DOHH2 (cell line): ENCODE data around the gene CDIPT.

Experiments
- H3F3A ChIP-seq: fragments of 200-600 bp; sonication (generic), shearing (Covaris generic); 2 replicates; pipeline ENCODE4 v1.6.0; 2016; ENCODE audit warnings: antibody characterized with exemption, mild to moderate bottlenecking; ENCODE audit not compliant: control insufficient read depth, insufficient read depth
- H3K27ac ChIP-seq: fragments of 200-600 bp; sonication (generic); 2 replicates; pipeline ENCODE4 v1.5.1; 2014; ENCODE audit warnings: low read depth, mild to moderate bottlenecking, low read length, moderate library complexity
- H3K27me3 ChIP-seq: fragments of 200-600 bp; sonication (generic); 2 replicates; pipeline ENCODE4 v1.6.1; 2014; ENCODE audit warnings: mild to moderate bottlenecking, low read length, mixed read lengths; ENCODE audit not compliant: control insufficient read depth
- H3K36me3 ChIP-seq: fragments of 200-600 bp; sonication (generic); 2 replicates; pipeline ENCODE4 v1.6.1; 2014; ENCODE audit warnings: mild to moderate bottlenecking, low read length, moderate library complexity, mixed read lengths; ENCODE audit not compliant: control insufficient read depth
- H3K4me1 ChIP-seq: fragments of 200-600 bp; sonication (generic); 2 replicates; pipeline ENCODE4 v1.6.1; 2014; ENCODE audit warnings: mild to moderate bottlenecking, low read length, mixed read lengths; ENCODE audit not compliant: control insufficient read depth
- H3K4me2 ChIP-seq: fragments of 200-600 bp; sonication (generic); 2 replicates; pipeline ENCODE4 v1.6.0; 2014; ENCODE audit warnings: mild to moderate bottlenecking, low read length, moderate library complexity
- H3K4me3 ChIP-seq: fragments of 200-600 bp; sonication (generic); 2 replicates; pipeline ENCODE4 v1.5.1; 2014; ENCODE audit warnings: mild to moderate bottlenecking, low read length, mixed read lengths
- H3K79me2 ChIP-seq: fragments of 200-600 bp; sonication (generic); 2 replicates; pipeline ENCODE4 v1.6.1; 2014; ENCODE audit warnings: mild to moderate bottlenecking, low read length, mixed read lengths; ENCODE audit not compliant: control insufficient read depth
- H3K9me2 ChIP-seq: fragments of 200-600 bp; sonication (generic); replicated peaks from 2 replicates; pipeline ENCODE4 v1.6.1; 2014; ENCODE audit warnings: mild to moderate bottlenecking, low read length, mixed read lengths; ENCODE audit not compliant: control insufficient read depth
- H3K9me3 ChIP-seq: fragments of 200-600 bp; sonication (generic); 2 replicates; pipeline ENCODE4 v1.6.1; 2014; ENCODE audit warnings: antibody characterized with exemption, low read length, mixed read lengths; ENCODE audit not compliant: control insufficient read depth, insufficient read depth
- H4K20me1 ChIP-seq: fragments of 200-600 bp; sonication (generic); 2 replicates; pipeline ENCODE4 v1.6.0; 2014; ENCODE audit warnings: low read depth, mild to moderate bottlenecking, antibody characterized with exemption, low read length, moderate library complexity; ENCODE audit not compliant: control insufficient read depth, insufficient read depth
- EZH2phosphoT487 ChIP-seq: fragments of 200-600 bp; sonication (generic); IDR thresholded peaks from 2 replicates; pipeline ENCODE4 v1.6.1; 2017; ENCODE audit warnings: borderline replicate concordance, mild to moderate bottlenecking, antibody characterized with exemption, low read length, moderate library complexity, mixed read lengths
- TF ChIP-seq, protein P1 (sequence below): fragments of 200-600 bp; sonication (generic); IDR thresholded peaks from one replicate; pipeline ENCODE4 v1.5.1; 2014; ENCODE audit warnings: antibody characterized with exemption, mild to moderate bottlenecking, low read depth, low read length; ENCODE audit not compliant: poor library complexity, severe bottlenecking

CDIPT gene

DNA sequence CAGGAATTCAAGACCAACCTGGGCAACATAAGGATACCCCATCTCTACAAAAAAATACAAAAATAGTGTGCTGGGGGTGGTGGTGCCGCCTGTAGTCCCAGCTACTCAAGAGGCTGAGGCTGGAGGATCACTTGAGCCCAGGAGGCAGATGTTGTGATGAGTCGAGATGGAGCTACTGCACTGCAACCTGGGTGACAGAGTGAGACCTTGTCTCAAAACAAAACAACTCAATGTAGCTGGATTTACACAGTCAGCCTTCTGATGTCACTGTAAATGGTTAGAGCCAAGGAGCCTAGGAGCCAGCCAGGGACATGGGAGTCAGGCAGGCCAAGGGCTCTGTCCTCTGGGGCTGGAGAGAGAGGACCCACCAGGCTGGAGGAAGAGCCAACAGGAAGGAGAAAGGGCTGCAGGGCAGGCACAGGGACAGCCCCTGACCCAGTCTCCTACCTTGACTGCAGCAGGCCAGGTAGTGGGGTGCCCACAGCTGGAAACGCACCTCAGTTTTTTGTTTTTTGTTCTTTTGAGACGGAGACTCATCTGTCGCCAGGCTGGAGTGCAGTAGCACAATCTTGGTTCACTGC is 8.4 kb downstream of the CDIPT start:
- no peaks in the 10 kb centered on the region for H3K9me3 ChIP-seq
- H4K20me1 ChIP-seq, result no peaks in the 10 kb centered on the region
- H3K27ac ChIP-seq, result no peak overlapping the region
- H3K9me2 ChIP-seq, result no peaks in the 10 kb centered on the region
- H3K27me3 ChIP-seq, result no peaks in the 10 kb centered on the region
- no peaks in the 10 kb centered on the region for H3K79me2 ChIP-seq
- no peaks in the 10 kb centered on the region for H3F3A ChIP-seq
- no peak overlapping the region for H3K4me2 ChIP-seq
- TF ChIP-seq EZH2phosphoT487, result no peak
- TF ChIP-seq, protein P1, sequence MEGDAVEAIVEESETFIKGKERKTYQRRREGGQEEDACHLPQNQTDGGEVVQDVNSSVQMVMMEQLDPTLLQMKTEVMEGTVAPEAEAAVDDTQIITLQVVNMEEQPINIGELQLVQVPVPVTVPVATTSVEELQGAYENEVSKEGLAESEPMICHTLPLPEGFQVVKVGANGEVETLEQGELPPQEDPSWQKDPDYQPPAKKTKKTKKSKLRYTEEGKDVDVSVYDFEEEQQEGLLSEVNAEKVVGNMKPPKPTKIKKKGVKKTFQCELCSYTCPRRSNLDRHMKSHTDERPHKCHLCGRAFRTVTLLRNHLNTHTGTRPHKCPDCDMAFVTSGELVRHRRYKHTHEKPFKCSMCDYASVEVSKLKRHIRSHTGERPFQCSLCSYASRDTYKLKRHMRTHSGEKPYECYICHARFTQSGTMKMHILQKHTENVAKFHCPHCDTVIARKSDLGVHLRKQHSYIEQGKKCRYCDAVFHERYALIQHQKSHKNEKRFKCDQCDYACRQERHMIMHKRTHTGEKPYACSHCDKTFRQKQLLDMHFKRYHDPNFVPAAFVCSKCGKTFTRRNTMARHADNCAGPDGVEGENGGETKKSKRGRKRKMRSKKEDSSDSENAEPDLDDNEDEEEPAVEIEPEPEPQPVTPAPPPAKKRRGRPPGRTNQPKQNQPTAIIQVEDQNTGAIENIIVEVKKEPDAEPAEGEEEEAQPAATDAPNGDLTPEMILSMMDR, result no peak
- peaks cover 7% of the 10 kb centered on the region; the same call in 1 of the 2 replicates for H3K36me3 ChIP-seq
- H3K4me1 ChIP-seq, result no peaks in the 10 kb centered on the region
- no peak overlapping the region for H3K4me3 ChIP-seq

DNA sequence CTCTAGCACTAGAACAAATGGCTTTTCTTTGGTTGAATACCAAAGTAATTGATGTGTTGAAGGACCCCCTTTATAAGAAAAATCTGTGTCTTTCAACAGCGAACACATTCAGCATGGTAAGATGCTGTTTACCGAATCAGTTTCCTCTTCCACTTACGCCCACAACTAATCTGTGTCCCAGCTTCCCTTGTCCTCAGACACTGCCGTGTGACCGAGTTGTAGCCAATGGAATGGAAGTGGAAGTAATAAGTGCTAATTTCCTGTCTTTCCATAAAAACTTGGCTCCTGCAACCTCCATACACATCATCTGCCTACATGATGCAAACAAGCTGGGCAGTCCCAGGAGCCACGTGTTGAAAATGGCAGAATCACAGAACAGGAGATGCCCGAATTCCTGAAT is 10.4 kb downstream of the CDIPT start:
- no peaks in the 10 kb centered on the region for H3K9me3 ChIP-seq
- H3K79me2 ChIP-seq, result no peaks in the 10 kb centered on the region
- TF ChIP-seq, protein P1, result no peak
- no peak for TF ChIP-seq EZH2phosphoT487
- no peaks in the 10 kb centered on the region for H3F3A ChIP-seq
- no peaks in the 10 kb centered on the region for H4K20me1 ChIP-seq
- no peaks in the 10 kb centered on the region for H3K9me2 ChIP-seq
- H3K36me3 ChIP-seq, result no peaks in the 10 kb centered on the region
- no peaks in the 10 kb centered on the region for H3K27me3 ChIP-seq
- no peak overlapping the region for H3K4me2 ChIP-seq
- H3K27ac ChIP-seq, result no peak overlapping the region
- H3K4me1 ChIP-seq, result no peaks in the 10 kb centered on the region
- H3K4me3 ChIP-seq, result no peak overlapping the region

DNA sequence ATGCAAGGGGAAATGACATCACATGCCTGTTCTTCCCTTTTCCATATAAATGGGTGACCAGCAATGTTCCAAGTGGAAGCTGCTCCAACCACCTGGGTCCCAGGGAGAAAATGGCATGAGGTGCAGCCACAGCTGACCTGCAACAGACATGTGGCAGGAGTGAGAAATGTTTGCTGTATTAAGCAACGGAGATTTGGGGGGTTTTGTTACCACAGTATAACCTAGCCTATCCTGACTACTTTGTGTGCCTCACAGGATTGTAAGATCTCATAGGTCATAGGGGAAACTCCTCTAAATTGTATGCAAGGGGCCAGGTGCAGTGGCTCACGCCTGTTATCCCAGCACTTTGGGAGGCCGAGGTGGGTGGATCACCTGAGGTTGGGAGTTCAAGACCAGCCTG is 12.0 kb downstream of the CDIPT start:
- H3K9me3 ChIP-seq, result no peaks in the 10 kb centered on the region
- no peak overlapping the region for H3K4me3 ChIP-seq
- no peaks in the 10 kb centered on the region for H3F3A ChIP-seq
- TF ChIP-seq, protein P1, result no peak
- no peak for TF ChIP-seq EZH2phosphoT487
- no peaks in the 10 kb centered on the region for H3K79me2 ChIP-seq
- H3K9me2 ChIP-seq, result no peaks in the 10 kb centered on the region
- no peak overlapping the region for H3K27ac ChIP-seq
- no peak overlapping the region for H3K4me2 ChIP-seq
- H4K20me1 ChIP-seq, result no peaks in the 10 kb centered on the region
- H3K36me3 ChIP-seq, result no peaks in the 10 kb centered on the region
- no peaks in the 10 kb centered on the region for H3K27me3 ChIP-seq
- no peaks in the 10 kb centered on the region for H3K4me1 ChIP-seq

DNA sequence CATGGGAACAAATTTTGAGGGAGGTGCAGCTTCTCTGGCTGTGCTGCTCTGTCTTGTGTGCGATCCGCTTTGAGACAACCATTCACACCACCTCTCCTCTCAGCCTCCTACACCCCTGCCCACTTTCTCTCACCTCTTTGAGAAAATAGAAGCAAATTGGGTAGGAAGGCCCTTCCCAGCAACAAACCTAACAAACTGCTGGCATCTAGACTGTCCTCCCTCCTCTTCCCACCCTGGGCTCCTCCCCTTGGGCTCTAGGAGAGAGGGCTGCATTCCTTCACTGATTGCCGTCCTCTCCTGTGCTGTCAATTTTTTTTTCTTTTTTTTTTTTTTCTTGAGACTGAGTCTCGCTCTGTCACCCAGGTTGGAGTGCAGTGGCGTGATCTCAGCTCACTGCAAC is 13.5 kb downstream of the CDIPT start:
- Histone ChIP-seq H3K36me3 (no peaks in the 10 kb centered on the region), H3K79me2 (no peaks in the 10 kb centered on the region), H3K9me2 (no peaks in the 10 kb centered on the region), H3K4me1 (no peaks in the 10 kb centered on the region), H3F3A (no peaks in the 10 kb centered on the region), H3K27me3 (no peaks in the 10 kb centered on the region), H3K4me3 (no peak overlapping the region), H3K9me3 (no peaks in the 10 kb centered on the region), H3K4me2 (no peak overlapping the region), H3K27ac (no peak overlapping the region), H4K20me1 (no peaks in the 10 kb centered on the region)
- TF ChIP-seq, protein P1, result no peak
- TF ChIP-seq EZH2phosphoT487, result no peak
